ENCODE measurements around the gene ARHGEF6.

ARHGEF6 gene

GRCh38 chrX:136643243-136643642, 137.5 kb downstream of the ARHGEF6 start:
- DNase-seq, result no peak

GRCh38 chrX:136639506-136640176, 141.1 kb downstream of the ARHGEF6 start:
- peak; percentile 45 for DNase-seq

GRCh38 chrX:136636121-136636520, 144.6 kb downstream of the ARHGEF6 start:
- DNase-seq, result no peak

GRCh38 chrX:136635235-136635634, 145.5 kb downstream of the ARHGEF6 start:
- DNase-seq, result no peak

GRCh38 chrX:136630881-136631280, 149.9 kb downstream of the ARHGEF6 start:
- DNase-seq, result no peak

GRCh38 chrX:136629084-136629750, 151.5 kb downstream of the ARHGEF6 start:
- DNase-seq, result no peak

- no peak for DNase-seq
Observed at GRCh38 chrX:136627409-136627808, 153.3 kb downstream of the ARHGEF6 start.

GRCh38 chrX:136626891-136627290, 153.8 kb downstream of the ARHGEF6 start:
- DNase-seq, result no peak

- peak; percentile 14 for DNase-seq
Observed at GRCh38 chrX:136626237-136626636, 154.5 kb downstream of the ARHGEF6 start.

- DNase-seq, result no peak
Observed at GRCh38 chrX:136625246-136625645, 155.5 kb downstream of the ARHGEF6 start.

- DNase-seq, result peak; percentile 41
Observed at GRCh38 chrX:136623396-136623795, 157.3 kb downstream of the ARHGEF6 start.

GRCh38 chrX:136622568-136622967, 158.2 kb downstream of the ARHGEF6 start:
- DNase-seq, result no peak

GRCh38 chrX:136620780-136621179, 160.0 kb downstream of the ARHGEF6 start:
- no peak for DNase-seq

GRCh38 chrX:136619899-136620505, 160.7 kb downstream of the ARHGEF6 start:
- no peak for DNase-seq

- DNase-seq, result no peak
Observed at GRCh38 chrX:136616987-136617685, 163.6 kb downstream of the ARHGEF6 start.
